GM12864 (cell line): ENCODE measurements around the gene TMPRSS4.

Source experiments
- DNase-seq: peaks from one replicate; pipeline ENCODE4 v3.0.0-alpha.2; 2011; ENCODE audit warnings: low read depth
- H3K4me3 ChIP-seq: 2 replicates; pipeline ENCODE4 v1.5.1; 2011; ENCODE audit warnings: mild to moderate bottlenecking, low read depth, low read length, control low read depth
- CTCF ChIP-seq: IDR thresholded peaks from 2 replicates; pipeline ENCODE4 v1.5.1; 2011; ENCODE audit warnings: low read depth, mild to moderate bottlenecking, moderate library complexity, low read length, control low read depth, inconsistent platforms; ENCODE audit errors: missing control alignments

Gene TMPRSS4

DNA sequence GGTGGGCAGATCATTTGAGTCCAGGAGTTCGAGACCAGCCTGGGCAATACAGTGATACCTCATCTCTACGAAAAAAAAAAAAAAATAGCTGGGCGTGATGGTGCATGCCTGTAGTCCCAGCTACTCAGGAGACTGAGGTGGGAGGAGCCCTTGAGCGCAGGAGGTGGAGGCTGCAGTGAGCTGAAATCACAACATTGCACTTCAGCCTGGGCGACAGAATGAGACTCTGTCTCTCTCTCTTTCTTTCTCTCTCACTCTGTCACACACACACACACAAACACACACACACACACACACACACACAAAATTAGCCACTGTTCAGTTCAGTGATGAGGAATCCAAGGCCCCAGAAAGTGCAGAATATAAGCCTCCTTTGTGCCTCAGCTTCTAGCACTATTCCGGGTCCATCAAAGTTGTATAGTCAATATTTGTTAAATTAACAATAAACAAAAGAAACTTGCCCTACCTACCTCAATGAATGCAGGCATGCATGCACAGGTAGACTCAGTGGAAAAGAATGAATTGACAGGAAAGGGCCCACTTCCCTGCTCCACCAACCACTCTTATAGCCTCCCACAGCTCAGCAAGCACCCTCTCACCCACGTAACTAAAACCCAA is 13.8 kb downstream of the TMPRSS4 start:
- TF ChIP-seq CTCF, result no peak
- no peak overlapping the region for H3K4me3 ChIP-seq

GRCh38 chr11:118091690-118092089 is 14.8 kb downstream of the TMPRSS4 start:
- TF ChIP-seq CTCF, result no peak
- no peak for DNase-seq
- no peak overlapping the region for H3K4me3 ChIP-seq

More for the DNA sequence above, 13.8 kb downstream of the TMPRSS4 start:
- no peak for DNase-seq

DNA sequence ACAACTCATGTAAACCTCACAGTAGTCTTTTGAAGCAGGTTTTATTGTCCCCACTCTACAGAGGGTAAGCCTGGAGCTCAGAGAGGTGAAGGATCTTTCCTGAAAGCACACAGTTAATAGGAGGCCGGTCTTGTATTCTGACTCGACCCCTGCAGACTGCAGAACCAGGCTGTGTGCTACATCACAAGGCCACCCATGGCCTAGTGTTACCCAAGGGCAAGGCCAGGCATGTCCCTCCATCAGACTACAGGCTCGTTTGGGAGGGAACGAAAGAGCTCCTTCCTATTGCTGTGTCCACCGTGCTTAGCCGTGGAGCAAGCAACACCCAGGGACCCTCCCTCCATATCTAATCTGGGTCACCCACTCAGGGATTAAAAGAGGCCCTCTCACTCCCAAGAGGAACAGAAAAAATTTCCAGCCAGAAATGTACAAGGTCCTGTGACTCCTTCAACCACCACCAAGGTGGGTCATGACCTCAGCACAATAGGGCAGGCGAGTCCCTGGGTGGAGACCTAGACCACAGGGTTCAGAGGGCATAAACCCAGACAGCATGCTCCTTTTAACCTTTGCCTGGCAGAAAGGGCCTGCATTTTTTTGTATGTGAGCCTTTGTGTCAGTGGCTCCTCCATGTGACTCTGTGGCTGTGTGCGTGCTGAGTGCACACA is 16.2 kb downstream of the TMPRSS4 start:
- H3K4me3 ChIP-seq, result no peak overlapping the region
- DNase-seq, result no peak
- TF ChIP-seq CTCF, result no peak

- DNase-seq, result no peak
- no peak for TF ChIP-seq CTCF
Observed at GRCh38 chr11:118095493-118095892, 18.6 kb downstream of the TMPRSS4 start.

GRCh38 chr11:118095967-118096367 is 19.1 kb downstream of the TMPRSS4 start:
- H3K4me3 ChIP-seq, result no peak overlapping the region
- DNase-seq, result no peak

More at GRCh38 chr11:118095493-118095892, 18.6 kb downstream of the TMPRSS4 start:
- H3K4me3 ChIP-seq, result no peak overlapping the region

GRCh38 chr11:118098996-118099837 is 22.3 kb downstream of the TMPRSS4 start:
- no peak for DNase-seq
- TF ChIP-seq CTCF, result no peak
- no peak overlapping the region for H3K4me3 ChIP-seq

More at GRCh38 chr11:118095967-118096367, 19.1 kb downstream of the TMPRSS4 start:
- TF ChIP-seq CTCF, result no peak
